HG03060 (cell line): Measurements from ENCODE around the gene IL10RB.

ENCODE experiments used
- ATAC-seq: cut with Tn5 transposase; IDR thresholded peaks from one replicate; pipeline ENCODE4 v1.9.1; 2021; ENCODE audit warnings: low read depth, moderate number of reproducible peaks; ENCODE audit not compliant: unreplicated experiment

Gene IL10RB

GRCh38 chr21:33324291-33325221, 58.4 kb downstream of the IL10RB start, which contains the start of gene IFNAR1:
TSS of gene IFNAR1 (plus strand) at chr21:33324970. CDS start at chr21:33325056, 86 bp downstream.
- peak; percentile 61 for ATAC-seq

- ATAC-seq: peak; percentile 22
Observed at GRCh38 chr21:33325222-33326067, 59.3 kb downstream of the IL10RB start.

GRCh38 chr21:33327326-33327725, 61.2 kb downstream of the IL10RB start:
- ATAC-seq: no peak

GRCh38 chr21:33327792-33328433, 61.7 kb downstream of the IL10RB start:
- ATAC-seq: no peak

GRCh38 chr21:33330726-33331125, 64.6 kb downstream of the IL10RB start:
- ATAC-seq: no peak

GRCh38 chr21:33332143-33332542, 66.0 kb downstream of the IL10RB start:
- no peak for ATAC-seq

- ATAC-seq: no peak
Observed at GRCh38 chr21:33334191-33334590, 68.0 kb downstream of the IL10RB start.

- ATAC-seq: no peak
Observed at GRCh38 chr21:33334824-33335223, 68.7 kb downstream of the IL10RB start.

GRCh38 chr21:33339135-33339534, 73.0 kb downstream of the IL10RB start:
- no peak for ATAC-seq

- no peak for ATAC-seq
Observed at GRCh38 chr21:33339918-33340317, 73.8 kb downstream of the IL10RB start.

GRCh38 chr21:33345751-33346238, 79.6 kb downstream of the IL10RB start:
- no peak for ATAC-seq
